Retina (tissue), 1 donor: ENCODE data around the gene ALKBH5.
"Not testable (repeated sequence)": the region's sequence is repeated elsewhere in the genome, so short reads cannot be mapped to it uniquely, and the experiment has no call there.

Source experiments
- DNase-seq: peaks from one replicate; pipeline ENCODE4 v3.0.0-alpha.2; 2016

The ALKBH5 gene

DNA sequence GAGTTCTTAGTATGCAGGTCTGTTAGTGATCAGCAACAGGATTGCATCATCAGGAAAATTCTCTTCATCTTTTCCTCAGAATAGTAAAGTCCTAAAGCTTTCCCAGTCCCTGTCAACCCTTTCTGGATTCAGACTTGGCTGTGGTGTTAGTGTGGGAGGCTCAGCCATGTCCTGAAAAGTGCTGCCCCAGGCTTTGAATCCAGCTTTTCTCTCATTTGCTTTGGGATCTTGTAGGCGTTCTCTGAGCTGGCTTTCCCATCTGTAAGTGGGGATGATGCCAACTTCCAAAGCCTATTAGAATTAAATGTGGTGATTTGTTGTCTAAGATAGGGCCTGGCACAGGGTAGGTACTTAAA is 3.0 kb downstream of the ALKBH5 start:
- DNase-seq: no peak

GRCh38 chr17:18187226-18187625 is 3.6 kb downstream of the ALKBH5 start:
- no peak for DNase-seq

GRCh38 chr17:18187821-18188761 is 4.5 kb downstream of the ALKBH5 start:
- DNase-seq: no peak

DNA sequence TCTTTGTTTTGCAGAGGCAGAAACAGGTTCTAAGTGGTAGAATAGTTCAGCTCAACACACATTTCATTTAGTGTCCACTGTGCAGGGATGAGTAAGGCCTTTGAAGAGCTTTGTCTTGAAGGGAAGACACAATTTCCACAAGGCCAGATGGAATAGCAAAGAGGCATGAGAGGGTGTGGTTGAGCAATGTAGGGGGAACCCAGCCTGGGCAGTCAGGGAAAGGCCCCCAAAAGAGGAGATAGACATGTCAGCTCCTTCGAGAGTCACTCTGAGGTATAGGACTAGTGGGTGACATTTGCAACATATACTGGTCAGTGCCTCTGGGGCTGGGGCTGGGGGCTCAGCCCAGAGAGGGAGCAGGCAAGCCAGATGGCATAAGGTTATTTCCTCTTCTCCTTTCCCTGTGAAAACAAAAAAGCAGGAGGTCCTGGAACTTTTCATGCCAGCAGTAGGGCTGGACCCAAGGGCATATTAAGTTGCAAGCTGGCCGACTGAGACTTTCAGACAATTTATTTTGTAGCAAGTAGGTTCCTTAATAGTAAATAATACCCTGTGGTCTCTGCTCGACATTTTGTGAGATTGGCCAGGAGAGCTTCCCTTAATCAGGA is 7.1 kb downstream of the ALKBH5 start:
- DNase-seq: no peak

DNA sequence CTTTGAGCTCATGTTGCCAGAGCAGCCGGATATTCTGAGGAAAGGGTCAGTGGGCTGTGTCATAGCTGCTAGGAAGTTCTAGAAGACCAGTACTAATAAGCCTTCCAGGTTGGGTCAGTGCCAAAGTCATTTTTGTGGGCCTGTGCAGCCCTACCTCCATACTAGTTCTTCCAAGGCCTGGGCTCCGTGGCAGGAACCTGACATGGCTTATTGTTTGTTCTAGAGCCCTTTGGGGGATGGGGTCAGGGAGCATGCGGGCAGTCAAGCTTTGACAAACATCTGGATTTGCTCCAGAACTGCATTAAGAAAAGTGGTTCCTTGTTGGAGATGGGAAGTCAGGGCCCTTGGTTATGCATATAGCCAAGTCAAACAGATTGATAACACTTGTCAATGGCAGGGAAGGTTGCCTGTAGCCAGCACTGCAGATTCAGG is 7.6 kb downstream of the ALKBH5 start:
- no peak for DNase-seq

DNA sequence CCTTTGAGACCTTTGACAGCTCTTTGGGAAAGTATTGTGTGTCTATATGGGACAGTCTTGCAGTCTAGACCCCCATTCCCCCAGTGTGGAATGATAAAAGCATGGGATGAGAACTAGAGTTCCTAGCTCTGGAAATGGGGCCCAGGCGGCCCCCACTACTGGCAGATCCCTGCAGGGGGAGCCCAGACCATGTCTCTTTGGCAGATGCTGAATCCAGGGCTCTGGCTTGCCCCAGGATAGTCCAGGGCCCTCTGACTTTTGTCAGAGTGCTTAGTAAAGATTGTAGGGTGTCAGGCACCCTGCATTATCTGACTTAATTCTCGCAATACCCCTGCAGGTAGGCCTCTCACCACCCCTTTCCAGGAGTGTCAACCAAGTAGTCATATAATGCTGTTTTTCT is 8.3 kb downstream of the ALKBH5 start:
- no peak for DNase-seq

DNA sequence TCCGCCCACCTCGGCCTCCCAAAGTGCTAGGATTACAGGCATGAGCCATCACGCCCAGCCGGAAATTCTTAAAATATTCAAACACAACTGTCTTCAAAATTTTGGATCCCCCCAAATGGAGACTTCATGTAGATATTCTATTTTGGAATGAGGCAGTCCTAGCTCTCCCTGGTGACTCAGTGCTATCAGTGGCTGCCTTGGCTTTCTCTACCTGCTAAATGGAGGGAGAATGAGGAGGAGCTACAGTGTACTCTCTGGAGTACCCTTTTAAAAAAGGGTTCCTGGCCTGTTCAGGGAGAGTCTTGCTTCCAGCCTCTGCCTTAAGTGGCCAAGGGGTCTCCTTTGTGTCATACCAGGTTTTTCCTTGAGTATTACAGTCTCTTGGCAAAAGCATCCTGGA is 10.8 kb downstream of the ALKBH5 start:
- no peak for DNase-seq

DNA sequence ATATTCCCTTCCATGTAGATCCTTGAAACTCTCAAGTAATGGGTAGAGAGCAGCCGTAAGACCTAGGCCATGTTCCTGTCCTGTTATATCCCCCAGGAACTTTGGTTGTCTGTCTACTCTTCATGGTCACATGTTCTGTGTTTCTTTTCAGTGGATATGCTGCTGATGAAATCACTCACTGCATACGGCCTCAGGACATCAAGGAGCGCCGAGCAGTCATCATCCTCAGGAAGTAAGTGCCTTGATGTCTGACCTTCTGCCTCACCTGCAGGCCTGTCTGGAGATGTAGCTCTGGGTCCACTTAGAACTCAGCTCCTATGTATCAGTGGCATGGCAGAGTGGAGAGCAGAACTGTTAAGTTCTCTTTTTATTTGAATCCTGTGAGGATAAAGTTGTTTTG is 11.2 kb downstream of the ALKBH5 start:
- no peak for DNase-seq

DNA sequence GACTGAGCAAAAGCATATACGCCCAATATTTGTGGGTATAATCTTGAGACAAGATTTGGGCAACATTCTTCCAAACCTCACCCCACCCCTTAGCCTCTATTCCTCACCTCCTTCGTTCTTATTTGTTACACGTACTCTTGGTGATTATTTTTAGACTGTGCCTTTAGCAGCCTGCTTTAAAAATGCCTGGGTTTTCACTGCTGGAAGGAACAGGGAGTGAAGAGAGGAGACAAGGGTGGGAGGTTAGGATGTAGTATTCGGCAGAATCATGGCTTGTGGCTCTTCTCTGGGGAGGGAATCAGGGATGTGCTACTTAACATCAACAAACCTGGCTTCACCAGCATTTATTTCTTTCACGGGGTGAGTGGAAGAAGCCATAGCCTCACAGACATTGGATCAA is 11.6 kb downstream of the ALKBH5 start:
- DNase-seq: no peak

GRCh38 chr17:18197535-18198194 is 14.0 kb downstream of the ALKBH5 start:
- DNase-seq: no peak

DNA sequence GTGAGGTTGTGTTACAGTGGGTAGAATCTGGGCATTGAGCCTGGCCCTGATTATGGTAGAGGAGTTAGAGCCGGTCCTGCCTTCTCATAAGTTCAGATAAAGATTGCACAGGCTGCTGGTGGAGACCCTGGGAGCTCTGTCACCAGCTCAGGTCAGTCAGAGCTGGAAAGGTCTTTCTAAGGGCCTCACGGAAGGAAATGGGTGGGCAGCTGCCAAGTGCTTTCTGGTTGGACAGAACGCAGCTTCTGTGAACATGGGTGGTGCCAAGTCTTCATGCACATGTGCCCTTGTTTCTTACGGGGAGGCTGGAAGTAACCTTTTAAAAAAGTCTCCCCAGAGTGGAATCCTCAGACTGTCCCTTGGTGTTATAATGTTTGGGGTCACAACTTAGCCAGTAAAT is 14.9 kb downstream of the ALKBH5 start:
- no peak for DNase-seq

DNA sequence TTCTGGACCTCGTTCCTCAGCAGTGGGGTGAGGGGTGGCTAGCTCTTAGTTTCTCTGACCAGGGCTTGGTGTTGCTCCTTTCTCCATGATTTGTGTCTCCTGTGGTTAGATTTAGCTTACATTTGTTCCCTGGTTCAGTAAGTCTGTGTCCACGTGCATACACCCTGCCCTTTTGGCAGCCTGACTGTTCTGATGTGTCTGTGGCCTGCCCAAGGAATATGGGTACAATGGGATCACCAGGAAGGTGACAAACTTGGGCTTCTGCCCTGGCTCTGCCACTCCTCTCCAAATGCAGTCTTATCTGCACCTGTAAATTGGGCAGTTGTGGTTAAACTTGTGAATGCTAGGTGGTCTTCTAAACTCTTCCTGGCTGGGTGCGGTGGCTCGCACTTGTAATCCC is 17.5 kb downstream of the ALKBH5 start:
- DNase-seq: no peak

DNA sequence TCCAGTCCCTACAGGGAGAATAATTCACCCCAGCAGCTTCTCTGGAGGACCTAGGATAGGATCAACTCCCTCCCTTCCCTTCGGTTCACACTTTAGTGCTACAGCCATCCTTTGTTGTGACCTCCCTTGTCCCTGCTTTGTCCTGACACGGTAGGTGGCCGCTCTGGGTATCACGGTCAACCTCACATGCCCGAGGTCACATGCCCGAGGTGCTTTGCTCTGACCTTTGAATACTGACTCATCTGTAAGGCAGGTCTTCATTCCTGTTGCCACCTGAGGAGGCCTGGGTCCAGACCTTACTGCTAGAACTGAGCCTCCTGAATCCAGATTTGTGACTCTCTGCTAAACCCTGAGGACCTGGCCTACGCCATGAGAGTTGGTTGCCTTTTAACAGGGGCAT is 19.7 kb downstream of the ALKBH5 start:
- DNase-seq: no peak

GRCh38 chr17:18205861-18206260 is 22.2 kb downstream of the ALKBH5 start:
- no peak for DNase-seq

DNA sequence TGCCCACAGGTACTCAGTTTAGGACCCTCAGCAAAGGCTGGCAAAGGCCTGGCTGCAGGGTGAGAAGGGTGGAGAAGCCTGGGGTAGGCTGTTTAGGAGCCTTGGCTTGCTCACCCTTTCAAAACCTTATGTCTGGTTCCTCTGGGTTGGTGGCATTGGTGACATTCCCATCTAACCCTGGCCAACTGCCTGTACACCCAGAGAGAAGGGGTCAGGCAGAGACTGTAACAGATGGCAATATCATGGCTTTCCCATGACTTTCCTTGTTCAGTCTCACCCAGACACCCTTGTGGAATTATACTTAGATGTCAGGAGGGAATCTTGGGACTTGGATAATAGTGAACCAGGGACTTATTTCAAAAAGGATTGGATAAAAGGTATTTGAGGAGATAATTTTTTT is 23.3 kb downstream of the ALKBH5 start:
- DNase-seq: no peak

- DNase-seq: no peak
Measured at GRCh38 chr17:18208092-18208491, 24.5 kb downstream of the ALKBH5 start.

GRCh38 chr17:18213666-18214270 is 30.1 kb downstream of the ALKBH5 start:
- DNase-seq: no peak

DNA sequence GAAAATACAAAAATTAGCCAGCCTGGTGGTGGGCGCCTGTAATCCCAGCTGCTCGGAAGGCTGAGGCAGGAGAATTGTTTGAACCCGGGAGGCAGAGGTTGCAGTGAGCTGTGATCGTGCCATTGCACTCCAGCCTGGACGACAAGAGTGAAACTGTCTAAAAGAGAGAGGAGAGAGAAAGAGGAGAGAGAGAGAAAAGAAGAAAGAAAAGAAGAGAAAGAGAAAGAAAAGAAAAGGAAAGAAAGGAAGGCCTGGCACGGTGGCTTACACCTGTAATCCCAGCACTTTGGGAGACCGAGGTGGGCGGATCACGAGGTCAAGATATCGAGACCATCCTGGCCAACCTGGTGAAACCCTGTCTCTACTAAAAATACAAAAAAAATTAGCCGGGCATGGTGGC is 33.3 kb downstream of the ALKBH5 start:
- not testable (repeated sequence) for DNase-seq

- peak; percentile 81 for DNase-seq
Measured at GRCh38 chr17:18217412-18218015, 33.9 kb downstream of the ALKBH5 start.

DNA sequence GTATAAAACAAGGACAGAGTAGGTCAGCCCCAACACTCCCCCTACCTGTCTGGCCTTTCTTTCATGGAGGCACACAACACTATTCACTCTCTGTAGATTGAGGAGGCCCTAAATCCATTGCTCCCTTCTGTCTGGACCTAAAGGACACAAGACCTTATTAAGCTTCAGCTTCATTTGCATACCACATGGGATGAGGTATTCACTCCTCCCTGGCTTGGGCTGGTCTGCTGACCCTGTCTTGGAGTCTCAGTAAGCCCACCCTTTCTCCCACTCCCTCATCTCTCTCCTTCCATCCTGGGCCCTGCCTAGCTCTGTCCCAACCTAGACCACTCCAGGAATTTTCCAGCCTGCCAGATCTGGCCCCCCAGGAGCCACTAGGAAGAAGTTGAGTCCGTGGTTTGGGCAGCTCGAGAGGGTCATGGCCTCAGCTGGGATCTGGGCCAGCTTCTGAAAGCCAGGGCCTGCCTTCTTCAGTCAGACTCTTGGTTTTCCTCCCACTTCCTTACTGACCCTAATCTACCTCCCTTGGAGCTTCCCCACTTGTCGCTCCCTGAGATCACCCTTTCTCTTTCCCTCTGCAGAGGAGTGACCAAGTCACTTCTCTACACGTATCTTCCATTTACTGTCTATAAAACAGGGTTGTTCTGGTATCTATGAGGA is 35.3 kb downstream of the ALKBH5 start:
- no peak for DNase-seq

GRCh38 chr17:18224053-18224386 is 40.4 kb downstream of the ALKBH5 start:
- DNase-seq: no peak

DNA sequence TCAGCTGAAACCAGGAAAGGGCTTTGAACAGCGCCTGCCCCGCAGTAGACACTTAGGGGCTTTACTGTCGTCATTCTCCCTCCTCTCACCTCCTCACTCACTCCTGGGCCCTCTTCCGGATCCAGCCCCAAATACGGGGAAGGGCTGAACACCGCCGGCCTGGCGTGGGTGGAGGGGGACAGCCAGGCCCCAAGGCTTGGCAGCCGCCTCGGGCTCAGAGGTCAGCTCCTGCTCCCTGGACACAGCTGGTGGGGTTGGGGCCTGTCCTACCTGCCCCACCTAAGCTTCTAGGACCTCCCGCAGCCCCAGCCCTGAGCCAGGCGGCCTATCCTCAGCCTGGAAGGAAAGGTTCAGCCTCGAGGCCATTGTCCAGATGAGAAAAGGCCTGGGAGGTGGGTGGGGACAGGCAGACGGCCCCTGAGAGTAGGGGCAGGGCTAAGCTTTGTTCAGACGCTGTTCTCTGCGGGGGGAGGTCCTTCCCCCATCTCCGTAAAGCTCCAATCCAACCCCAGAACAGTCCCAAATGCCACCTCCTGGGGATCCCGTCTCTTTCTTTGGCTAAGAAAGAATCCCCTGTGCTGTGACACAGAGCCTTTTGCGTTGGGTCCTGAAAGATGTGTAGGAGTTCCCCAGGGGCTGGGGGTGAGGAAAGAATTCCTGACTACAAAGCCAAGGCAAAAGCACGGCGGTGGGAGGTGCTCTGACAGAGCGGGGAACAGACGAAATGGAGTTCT is 40.9 kb downstream of the ALKBH5 start:
- no peak for DNase-seq
